ENCODE data around the gene DNM2.
A peak's percentile ranks its signal among the peaks of the same experiment; 100 is the strongest.
"Not testable (repeated sequence)": the region's sequence is repeated elsewhere in the genome, so short reads cannot be mapped to it uniquely, and the experiment has no call there.

The DNM2 gene

GRCh38 chr19:10817291-10818038, 99.6 kb downstream of the DNM2 start:
- peak; percentile 97 for DNase-seq (ENCODE audit: low read depth)

- DNase-seq (ENCODE audit: low read depth), result no peak
Measured at GRCh38 chr19:10818301-10819123, 100.6 kb downstream of the DNM2 start.

- no peak for DNase-seq (ENCODE audit: low read depth)
Measured at GRCh38 chr19:10819124-10820060, 101.5 kb downstream of the DNM2 start.

- no peak for DNase-seq (ENCODE audit: low read depth)
Measured at GRCh38 chr19:10820173-10820572, 102.3 kb downstream of the DNM2 start.

- no peak for DNase-seq (ENCODE audit: low read depth)
Measured at GRCh38 chr19:10823690-10824089, 105.8 kb downstream of the DNM2 start.

GRCh38 chr19:10826231-10826630, 108.4 kb downstream of the DNM2 start:
- DNase-seq (ENCODE audit: low read depth), result no peak

- DNase-seq (ENCODE audit: low read depth), result no peak
Measured at GRCh38 chr19:10826846-10827245, 109.0 kb downstream of the DNM2 start.

GRCh38 chr19:10828981-10829821, 111.3 kb downstream of the DNM2 start:
- DNase-seq (ENCODE audit: low read depth), result no peak

GRCh38 chr19:10829967-10830366, 112.1 kb downstream of the DNM2 start:
- no peak for DNase-seq (ENCODE audit: low read depth)

- no peak for DNase-seq (ENCODE audit: low read depth)
Measured at GRCh38 chr19:10830370-10830769, 112.5 kb downstream of the DNM2 start.

- no peak for DNase-seq (ENCODE audit: low read depth)
Measured at GRCh38 chr19:10830931-10831779, 113.3 kb downstream of the DNM2 start.

- no peak for DNase-seq (ENCODE audit: low read depth)
Measured at GRCh38 chr19:10831987-10832938, 114.4 kb downstream of the DNM2 start.

- no peak for DNase-seq (ENCODE audit: low read depth)
Measured at GRCh38 chr19:10832939-10833296, 115.0 kb downstream of the DNM2 start.

- no peak for DNase-seq (ENCODE audit: low read depth)
Measured at GRCh38 chr19:10835089-10835753, 117.3 kb downstream of the DNM2 start.

GRCh38 chr19:10835754-10836478, 118.0 kb downstream of the DNM2 start, which contains the start of gene TMED1:
Gene TMED1 (minus strand): TSS chr19:10836212. CDS start chr19:10836191, 21 bp downstream.
- DNase-seq (ENCODE audit: low read depth), result peak; percentile 98

- DNase-seq (ENCODE audit: low read depth), result no peak
Measured at GRCh38 chr19:10836479-10837330, 118.8 kb downstream of the DNM2 start.

GRCh38 chr19:10837649-10838048, 119.8 kb downstream of the DNM2 start:
- not testable (repeated sequence) for DNase-seq (ENCODE audit: low read depth)

Measured in GM04504 (cell line).